Measurements from ENCODE around the gene MYL5.

MYL5 gene

DNA sequence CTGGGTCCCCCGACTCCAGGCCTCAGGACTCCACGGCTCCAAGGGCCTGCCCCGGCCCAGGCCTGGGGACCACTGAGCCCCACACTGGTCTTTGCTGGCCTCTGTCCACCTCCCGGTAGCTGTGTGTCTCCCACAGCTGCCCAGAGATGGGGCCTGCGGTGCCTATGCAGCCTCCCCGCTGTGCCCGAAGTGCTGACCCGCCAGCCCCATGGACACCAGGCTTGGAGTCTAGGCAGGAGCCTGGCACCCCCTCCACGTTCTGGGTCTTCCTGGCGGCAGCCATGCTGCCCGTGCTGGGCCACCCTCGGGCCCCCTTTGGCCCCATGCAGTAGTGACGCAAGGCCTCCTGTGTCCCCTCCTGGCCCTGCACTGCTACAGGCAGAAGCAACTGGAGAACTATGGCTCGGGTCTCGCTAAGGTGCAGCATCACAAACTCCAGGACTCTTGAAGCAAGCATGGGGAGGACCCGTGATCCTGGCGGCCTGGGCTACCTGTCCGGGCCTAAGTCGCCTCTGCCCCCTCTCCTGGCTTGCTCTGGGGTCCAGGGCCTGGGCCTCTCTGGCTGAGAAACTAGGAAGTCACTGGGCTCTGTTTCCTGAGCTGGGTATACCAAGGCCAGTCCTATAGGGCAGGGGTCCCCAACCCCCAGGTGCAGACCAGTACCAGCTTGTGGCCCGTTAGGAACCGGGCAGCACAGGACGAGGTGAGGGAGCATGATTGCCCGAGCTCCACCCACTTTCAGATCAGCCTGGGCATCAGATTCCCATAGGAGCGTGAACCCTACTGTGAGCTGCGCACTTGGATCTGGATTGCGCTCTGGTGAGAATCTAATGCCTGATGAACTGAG, 917 bp downstream of the MYL5 start:
- no peak for DNase-seq (ENCODE audit: low spot score)

DNA sequence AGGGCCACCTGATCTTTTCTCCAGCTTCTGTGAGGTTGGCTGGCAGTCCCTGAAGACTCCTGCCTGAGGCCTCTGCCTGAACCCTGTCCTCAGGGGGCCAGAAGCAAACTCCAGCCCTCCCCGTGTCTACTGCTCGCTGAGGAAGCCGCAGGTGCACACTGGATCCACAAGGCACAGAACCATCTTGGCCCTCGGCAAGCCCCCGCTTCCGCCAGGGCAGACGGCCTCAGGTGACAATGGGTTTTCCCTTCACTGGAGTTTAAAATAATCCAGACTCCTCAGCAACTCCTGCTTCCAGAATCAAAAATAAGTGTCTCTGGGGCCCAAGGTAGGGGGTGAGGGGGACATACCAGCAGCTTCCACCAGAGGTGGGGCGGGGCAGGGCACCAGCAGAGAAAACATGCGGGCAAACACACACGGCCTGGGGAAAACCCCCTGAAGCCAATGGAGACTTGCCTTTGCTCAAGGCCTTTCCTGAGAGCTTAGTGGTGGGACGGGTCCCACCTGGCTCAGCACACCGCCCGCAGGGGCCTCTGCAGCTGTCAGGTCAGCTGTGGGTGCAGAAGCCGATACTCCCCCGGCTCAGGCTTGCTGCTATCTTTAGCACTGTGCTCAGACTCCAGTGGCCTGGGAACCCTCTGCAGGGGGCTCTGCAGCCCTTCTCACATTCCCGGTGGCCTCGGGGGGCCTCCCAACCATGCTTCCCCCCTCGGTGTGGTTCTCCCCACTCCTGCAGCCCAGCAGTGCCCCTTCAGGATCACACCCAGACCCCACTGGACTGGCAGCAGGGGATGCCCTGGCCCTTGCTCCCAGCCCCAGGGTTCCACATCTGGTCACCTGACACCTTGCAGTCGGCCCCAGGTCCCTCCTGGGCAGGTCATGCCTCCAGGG, 1.9 kb downstream of the MYL5 start:
- no peak for DNase-seq (ENCODE audit: low spot score)

- DNase-seq (ENCODE audit: low spot score), result no peak
These were observed 2.5 kb downstream of the MYL5 start for GRCh38 chr4:676871-677235.

GRCh38 chr4:677431-678293, 3.3 kb downstream of the MYL5 start:
- no peak for DNase-seq (ENCODE audit: low spot score)

DNA sequence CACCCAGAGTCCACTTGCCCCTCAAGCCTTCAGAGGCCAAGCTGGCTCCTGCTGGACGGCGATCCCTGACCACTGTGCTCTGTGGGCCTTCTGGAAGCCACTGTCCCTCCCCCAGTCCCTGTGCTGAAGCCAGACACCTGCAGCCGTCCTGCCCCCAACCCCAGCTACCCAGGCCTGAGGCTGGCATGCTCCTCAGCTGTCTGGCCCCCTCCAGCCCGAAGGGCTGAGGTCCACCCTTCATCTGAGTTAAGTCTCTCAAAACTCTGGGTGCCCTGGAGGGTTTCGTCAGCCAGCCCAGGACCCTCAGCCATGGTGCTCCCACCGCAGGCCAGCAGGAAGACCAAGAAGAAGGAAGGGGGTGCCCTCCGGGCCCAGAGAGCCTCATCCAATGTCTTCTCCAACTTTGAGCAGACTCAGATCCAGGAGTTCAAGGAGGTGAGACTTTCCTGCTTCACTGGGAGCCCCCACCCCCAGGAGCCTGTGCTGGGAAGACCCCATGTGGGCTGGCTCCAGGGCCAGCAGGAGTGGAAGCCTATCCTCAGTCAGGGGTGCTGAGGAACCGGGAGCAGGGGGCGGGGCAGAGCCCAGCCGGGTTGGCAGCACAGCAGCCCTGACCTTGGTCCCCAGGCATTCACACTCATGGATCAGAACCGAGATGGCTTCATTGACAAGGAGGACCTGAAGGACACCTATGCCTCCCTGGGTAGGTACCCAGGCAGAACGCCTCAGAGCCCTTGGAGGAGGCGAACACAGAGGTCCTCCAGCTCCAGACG, 4.2 kb downstream of the MYL5 start:
- no peak for DNase-seq (ENCODE audit: low spot score)

GRCh38 chr4:679104-679481, 4.8 kb downstream of the MYL5 start:
- no peak for DNase-seq (ENCODE audit: low spot score)

DNA sequence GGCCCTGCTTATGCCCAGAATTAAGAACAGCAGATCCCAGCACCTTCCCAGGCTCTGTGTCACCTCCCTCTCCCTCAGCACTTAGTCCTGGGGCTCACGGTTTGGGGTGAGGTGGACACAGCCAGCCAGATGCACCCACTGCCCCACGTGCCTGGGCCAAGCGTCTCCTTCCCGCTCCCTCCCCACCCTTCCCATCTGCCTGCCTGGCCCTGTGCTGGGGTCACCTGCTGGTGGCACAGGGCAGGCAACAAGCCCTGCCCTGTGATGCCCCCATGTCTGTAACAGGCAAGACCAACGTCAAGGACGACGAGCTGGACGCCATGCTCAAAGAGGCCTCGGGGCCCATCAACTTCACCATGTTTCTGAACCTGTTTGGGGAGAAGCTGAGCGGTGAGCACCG, 5.3 kb downstream of the MYL5 start:
- no peak for DNase-seq (ENCODE audit: low spot score)

DNA sequence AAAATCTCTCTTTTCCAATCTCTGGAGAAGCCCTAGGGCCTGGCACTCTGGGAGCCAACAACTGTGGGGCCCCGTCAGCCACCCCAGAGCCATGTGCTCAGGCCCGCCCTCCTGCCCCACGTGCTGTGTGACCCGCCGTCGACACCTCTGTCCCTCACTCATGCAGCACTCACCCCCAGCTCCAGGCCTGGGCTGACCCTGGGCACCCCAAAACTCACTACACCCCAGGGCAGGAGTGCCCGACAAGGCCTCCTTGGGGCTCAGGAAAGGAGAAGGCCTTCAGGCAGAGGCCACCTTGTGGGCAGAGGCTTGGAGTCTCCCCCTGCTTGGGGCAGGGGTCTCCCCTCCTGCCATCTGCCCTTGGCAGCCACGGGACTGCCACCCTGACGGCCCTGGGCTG, 5.7 kb downstream of the MYL5 start:
- no peak for DNase-seq (ENCODE audit: low spot score)

- no peak for DNase-seq (ENCODE audit: low spot score)
These were observed 6.2 kb downstream of the MYL5 start for GRCh38 chr4:680551-680927.

DNA sequence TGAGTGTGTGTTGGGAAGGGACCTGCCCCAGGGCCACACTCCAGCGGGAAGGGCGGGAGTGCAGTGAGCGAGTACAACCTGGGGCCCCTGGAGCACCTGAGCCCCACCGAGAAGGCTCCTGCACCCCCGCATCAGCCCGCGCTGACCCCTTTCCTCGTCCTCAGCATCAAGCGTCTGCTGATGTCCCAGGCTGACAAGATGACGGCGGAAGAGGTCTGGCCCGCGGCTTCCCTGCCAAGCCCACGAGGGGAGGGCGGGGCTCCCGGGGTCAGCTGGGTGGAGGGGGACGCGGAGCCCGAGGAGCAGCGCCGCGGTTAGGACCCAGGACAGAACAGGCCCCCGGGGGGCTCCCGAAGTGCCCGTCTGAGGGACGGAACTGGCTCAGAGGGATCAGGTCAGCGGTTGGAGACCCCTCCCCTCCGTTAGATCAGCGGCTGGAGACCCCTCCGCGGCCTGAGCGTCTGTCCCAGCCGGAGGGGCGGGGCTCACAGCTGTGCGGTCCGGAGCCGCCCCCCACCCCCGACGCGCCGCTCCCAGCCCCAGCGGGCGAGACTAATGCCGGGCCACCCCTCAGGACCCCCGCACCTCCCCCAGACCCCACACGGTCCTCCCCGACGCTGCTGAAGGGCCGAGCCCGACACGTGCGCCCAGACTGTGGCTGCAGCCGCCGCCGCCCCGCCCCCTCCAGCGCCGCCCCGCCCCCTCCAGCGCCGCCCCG, 6.7 kb downstream of the MYL5 start:
- peak; percentile 74 for DNase-seq (ENCODE audit: low spot score)

- peak; percentile 84 for DNase-seq (ENCODE audit: low spot score)
These were observed 7.6 kb downstream of the MYL5 start for GRCh38 chr4:681736-682451.

GRCh38 chr4:682490-683172, 8.3 kb downstream of the MYL5 start:
- DNase-seq (ENCODE audit: low spot score), result no peak

GRCh38 chr4:683247-683897, 9.0 kb downstream of the MYL5 start:
- DNase-seq (ENCODE audit: low spot score), result no peak

DNA sequence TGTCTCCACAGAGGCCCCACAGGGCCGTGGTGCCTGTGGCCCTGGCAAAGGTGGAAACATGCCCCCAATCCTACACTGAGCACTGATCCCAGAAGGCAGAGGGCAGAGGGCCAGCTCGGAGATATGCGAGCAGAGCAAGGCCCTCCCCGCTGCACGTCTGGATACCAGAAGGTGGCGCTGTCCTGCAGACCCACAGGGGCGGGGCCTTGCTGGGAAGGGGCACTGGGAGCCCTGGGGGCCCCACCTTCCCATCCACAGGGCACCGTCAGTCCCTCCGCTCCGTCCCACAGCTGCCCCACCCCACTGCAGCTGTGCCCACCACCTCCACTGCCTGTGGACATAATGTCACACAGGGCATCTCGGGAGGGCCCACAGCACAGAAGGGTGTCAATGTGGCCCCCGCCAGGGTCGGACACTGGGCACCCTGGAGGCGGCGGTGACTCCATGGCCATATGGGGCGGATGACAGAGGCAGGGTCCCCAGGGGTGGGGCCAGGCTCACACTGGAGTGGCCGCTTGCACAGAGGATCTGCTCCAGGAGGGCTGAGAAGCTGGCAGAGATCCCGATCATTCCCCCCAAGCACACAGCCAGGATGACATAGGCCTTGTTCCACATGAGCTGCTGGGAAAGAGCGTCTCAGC, 9.8 kb downstream of the MYL5 start:
- peak; percentile 86 for DNase-seq (ENCODE audit: low spot score)

DNA sequence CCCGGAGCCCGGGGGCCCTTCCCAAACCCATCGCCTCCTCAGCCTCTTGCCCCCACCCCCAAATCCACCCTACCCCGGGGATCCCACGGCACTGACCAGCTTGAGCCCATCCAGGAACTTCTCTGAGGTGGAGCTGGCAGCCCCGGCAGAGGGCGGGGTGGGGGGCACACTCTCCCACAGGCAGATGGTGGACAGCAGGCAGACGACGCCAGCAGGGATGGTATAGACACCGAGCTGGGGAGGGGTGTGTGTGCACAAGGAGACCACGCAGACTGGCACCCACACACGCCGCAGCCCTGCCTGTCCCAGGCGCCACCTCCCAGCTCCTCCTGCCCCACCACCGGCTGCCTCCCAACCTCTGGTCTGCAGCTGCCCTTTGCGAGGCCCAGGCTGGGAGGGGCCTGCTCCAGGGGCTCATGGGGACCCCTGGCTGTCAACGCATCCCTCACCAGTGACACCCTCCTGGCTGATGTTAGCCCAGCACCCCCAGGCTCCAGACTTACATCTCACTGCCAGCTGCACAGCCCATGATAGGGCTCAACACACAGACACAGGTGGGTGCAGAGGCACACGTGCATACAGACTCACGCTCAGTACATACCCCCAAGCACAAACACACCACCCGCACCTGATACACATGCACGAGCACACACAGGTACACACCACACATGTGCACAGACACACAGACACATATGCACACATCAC, 10.4 kb downstream of the MYL5 start:
- DNase-seq (ENCODE audit: low spot score), result no peak

- DNase-seq (ENCODE audit: low spot score), result no peak
These were observed 11.5 kb downstream of the MYL5 start for GRCh38 chr4:685679-686412.

DNA sequence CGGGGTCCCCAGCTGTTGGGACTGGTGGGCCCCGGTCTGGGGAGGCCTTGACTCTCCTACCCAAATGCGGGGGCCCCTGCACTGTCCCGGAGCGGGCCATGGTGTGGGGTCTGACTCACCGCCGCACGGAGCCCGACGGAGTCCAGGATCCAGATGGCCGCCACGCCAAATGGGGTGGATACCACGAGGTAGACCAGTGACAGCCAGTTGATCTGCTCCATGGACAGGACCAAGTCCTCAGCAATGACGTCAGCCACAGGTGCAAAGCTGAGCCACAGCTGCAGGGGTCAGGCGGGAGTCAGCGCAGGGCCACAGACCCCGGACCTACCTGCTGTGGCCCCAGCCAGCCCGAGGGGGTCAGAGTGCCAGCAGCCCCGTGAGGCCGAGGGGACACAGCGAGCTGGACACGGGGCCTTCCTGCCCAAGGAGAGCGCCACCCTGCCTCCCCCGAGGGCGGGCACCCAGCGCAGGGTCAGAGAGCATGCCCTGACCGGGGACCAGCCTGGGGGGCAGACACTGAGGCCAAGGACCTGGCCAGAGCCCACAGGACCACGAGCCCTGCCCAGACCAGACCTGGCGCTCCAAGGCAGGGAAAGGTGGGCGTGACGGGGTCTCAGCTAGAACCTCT, 12.2 kb downstream of the MYL5 start:
- DNase-seq (ENCODE audit: low spot score), result no peak
